Measurements from ENCODE around the gene KBTBD12. TPM values are rescaled to one million over a fixed set of nuclear protein-coding genes. Genes with fewer than 3 reads are reported as not detected.

Gene KBTBD12
- total RNA-seq, 3 donors from 2014 or later, result 0.32 to 0.73 TPM; not detected in 1

DNA sequence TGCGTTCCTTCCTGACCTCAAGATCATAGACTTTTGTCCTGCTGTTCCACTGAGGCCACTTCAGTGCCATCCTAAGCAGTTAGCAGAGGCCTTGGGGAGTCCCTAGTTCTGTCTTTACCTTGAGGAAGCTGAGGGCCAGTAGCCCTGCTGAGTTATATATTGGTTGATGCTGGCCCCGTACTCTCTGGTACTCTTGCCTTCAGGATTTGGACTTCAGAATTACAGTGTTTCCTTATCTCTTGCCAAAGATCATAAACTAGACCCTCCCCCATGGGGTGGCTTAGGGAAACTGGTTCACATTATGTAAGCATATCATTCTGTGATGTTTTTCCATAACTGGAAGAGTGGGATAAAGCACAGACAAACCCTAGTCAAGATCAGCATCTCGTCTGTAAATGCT, 33.2 kb downstream of the KBTBD12 start:
- intact Hi-C loops (cut with DNase I; ENCODE audit: low total_unique reads), result no loop called here
- Histone ChIP-seq H3K9me3 (peaks cover 0 to under 1% of the 10 kb centered on the region in 2 donors), H3K4me1 (no peaks in the 10 kb centered on the region), H3K27ac (no peak overlapping the region), H3K36me3 (no peaks in the 10 kb centered on the region), H3K4me3 (no peak overlapping the region), H3K27me3 (no peaks in the 10 kb centered on the region)
- no peak for TF ChIP-seq POLR2A (IDR thresholded peaks at IDR 0.05)
- TF ChIP-seq POLR2AphosphoS5 (IDR thresholded peaks at IDR 0.05), result no peak
- TF ChIP-seq CTCF (IDR thresholded peaks at IDR 0.05), result no peak
- DNase-seq (ENCODE audit: low spot score in 2 of 2), result no peak

DNA sequence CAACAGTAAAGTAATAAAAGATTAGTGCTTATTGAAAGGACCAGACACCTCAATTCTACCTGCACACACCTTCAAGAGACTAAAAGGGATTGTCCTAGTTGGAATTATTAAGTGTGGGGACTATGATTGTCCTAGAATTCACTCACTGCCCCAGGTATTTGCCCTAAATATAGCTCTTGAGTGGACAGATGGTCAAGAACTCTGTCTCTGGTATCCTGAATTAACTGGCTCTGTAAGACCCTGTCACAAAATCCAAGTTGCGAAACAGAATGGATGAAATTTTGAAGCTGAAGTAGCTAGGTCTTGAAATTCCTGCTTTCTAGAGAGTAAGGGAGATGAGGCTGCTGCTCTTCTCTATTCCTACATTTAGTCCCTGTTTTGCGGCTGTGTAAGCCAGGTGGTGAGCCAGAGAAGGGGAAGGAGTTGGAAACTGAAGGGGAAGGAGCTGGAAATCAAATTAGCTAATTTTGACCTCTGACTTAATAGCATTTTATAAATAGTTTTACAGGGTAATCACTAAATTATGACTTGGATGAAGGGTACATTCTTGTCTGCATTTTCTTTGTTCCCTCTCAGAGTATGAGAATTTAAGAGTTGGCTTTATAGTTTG, 34.5 kb downstream of the KBTBD12 start:
- Histone ChIP-seq H3K9me3 (no peaks in the 10 kb centered on the region), H3K27ac (no peak overlapping the region), H3K27me3 (no peaks in the 10 kb centered on the region), H3K36me3 (no peaks in the 10 kb centered on the region), H3K4me1 (no peaks in the 10 kb centered on the region), H3K4me3 (no peak overlapping the region)
- no peak for DNase-seq (ENCODE audit: low spot score in 2 of 2)
- intact Hi-C loops (cut with DNase I; ENCODE audit: low total_unique reads), result loop anchor here (5.0 kb wide), 1 partner anchor 518 kb away; the partner anchor contains the start of gene DNAJB8
- TF ChIP-seq CTCF (IDR thresholded peaks at IDR 0.05) (no peak), POLR2A (IDR thresholded peaks at IDR 0.05) (no peak), POLR2AphosphoS5 (IDR thresholded peaks at IDR 0.05) (no peak)

GRCh38 chr3:127951276-127951675, 36.2 kb downstream of the KBTBD12 start:
- intact Hi-C loops (cut with DNase I; ENCODE audit: low total_unique reads), result loop anchor here (5.0 kb wide), 1 partner anchor 516 kb away; the partner anchor contains the start of gene DNAJB8
- TF ChIP-seq POLR2AphosphoS5 (IDR thresholded peaks at IDR 0.05) (no peak), POLR2A (IDR thresholded peaks at IDR 0.05) (no peak), CTCF (IDR thresholded peaks at IDR 0.05) (no peak)

GRCh38 chr3:127953091-127954035, 38.3 kb downstream of the KBTBD12 start:
- H3K36me3 ChIP-seq, result no peaks in the 10 kb centered on the region
- no peak for DNase-seq (ENCODE audit: low spot score in 2 of 2)
- H3K27me3 ChIP-seq, result no peaks in the 10 kb centered on the region
- TF ChIP-seq CTCF (IDR thresholded peaks at IDR 0.05) (no peak), POLR2AphosphoS5 (IDR thresholded peaks at IDR 0.05) (no peak), POLR2A (IDR thresholded peaks at IDR 0.05) (no peak)
- intact Hi-C loops (cut with DNase I; ENCODE audit: low total_unique reads), result loop anchor here (5.0 kb wide), 1 partner anchor 514 kb away; the partner anchor contains the start of gene DNAJB8
- H3K9me3 ChIP-seq, result no peaks in the 10 kb centered on the region
- H3K4me3 ChIP-seq, result no peak overlapping the region
- H3K27ac ChIP-seq, result no peak overlapping the region
- H3K4me1 ChIP-seq, result no peaks in the 10 kb centered on the region

More at GRCh38 chr3:127951276-127951675, 36.2 kb downstream of the KBTBD12 start:
- no peak for DNase-seq (ENCODE audit: low spot score in 2 of 2)
- H3K27ac ChIP-seq, result no peak overlapping the region
- no peaks in the 10 kb centered on the region for H3K36me3 ChIP-seq
- H3K9me3 ChIP-seq, result no peaks in the 10 kb centered on the region
- H3K4me1 ChIP-seq, result no peaks in the 10 kb centered on the region
- H3K27me3 ChIP-seq, result no peaks in the 10 kb centered on the region
- H3K4me3 ChIP-seq, result no peak overlapping the region

GRCh38 chr3:127954640-127955039, 39.6 kb downstream of the KBTBD12 start:
- no peaks in the 10 kb centered on the region for H3K36me3 ChIP-seq
- intact Hi-C loops (cut with DNase I; ENCODE audit: low total_unique reads), result loop anchor here (5.0 kb wide), 1 partner anchor 513 kb away; the partner anchor contains the start of gene DNAJB8
- H3K4me1 ChIP-seq, result no peaks in the 10 kb centered on the region
- H3K27ac ChIP-seq, result no peak overlapping the region
- no peak overlapping the region for H3K4me3 ChIP-seq
- TF ChIP-seq POLR2A (IDR thresholded peaks at IDR 0.05) (no peak), POLR2AphosphoS5 (IDR thresholded peaks at IDR 0.05) (no peak), CTCF (IDR thresholded peaks at IDR 0.05) (no peak)
- no peak for DNase-seq (ENCODE audit: low spot score in 2 of 2)
- H3K9me3 ChIP-seq, result no peaks in the 10 kb centered on the region
- no peaks in the 10 kb centered on the region for H3K27me3 ChIP-seq
